ENCODE results near the gene CHAC2.

CHAC2 gene

GRCh38 chr2:53740170-53740569 lies 27.4 kb upstream of the CHAC2 start:
- TF ChIP-seq, protein P1, sequence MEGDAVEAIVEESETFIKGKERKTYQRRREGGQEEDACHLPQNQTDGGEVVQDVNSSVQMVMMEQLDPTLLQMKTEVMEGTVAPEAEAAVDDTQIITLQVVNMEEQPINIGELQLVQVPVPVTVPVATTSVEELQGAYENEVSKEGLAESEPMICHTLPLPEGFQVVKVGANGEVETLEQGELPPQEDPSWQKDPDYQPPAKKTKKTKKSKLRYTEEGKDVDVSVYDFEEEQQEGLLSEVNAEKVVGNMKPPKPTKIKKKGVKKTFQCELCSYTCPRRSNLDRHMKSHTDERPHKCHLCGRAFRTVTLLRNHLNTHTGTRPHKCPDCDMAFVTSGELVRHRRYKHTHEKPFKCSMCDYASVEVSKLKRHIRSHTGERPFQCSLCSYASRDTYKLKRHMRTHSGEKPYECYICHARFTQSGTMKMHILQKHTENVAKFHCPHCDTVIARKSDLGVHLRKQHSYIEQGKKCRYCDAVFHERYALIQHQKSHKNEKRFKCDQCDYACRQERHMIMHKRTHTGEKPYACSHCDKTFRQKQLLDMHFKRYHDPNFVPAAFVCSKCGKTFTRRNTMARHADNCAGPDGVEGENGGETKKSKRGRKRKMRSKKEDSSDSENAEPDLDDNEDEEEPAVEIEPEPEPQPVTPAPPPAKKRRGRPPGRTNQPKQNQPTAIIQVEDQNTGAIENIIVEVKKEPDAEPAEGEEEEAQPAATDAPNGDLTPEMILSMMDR (IDR thresholded peaks at IDR 0.05) = peak; percentile 40; the same call in 1 of the 2 replicates

DNA sequence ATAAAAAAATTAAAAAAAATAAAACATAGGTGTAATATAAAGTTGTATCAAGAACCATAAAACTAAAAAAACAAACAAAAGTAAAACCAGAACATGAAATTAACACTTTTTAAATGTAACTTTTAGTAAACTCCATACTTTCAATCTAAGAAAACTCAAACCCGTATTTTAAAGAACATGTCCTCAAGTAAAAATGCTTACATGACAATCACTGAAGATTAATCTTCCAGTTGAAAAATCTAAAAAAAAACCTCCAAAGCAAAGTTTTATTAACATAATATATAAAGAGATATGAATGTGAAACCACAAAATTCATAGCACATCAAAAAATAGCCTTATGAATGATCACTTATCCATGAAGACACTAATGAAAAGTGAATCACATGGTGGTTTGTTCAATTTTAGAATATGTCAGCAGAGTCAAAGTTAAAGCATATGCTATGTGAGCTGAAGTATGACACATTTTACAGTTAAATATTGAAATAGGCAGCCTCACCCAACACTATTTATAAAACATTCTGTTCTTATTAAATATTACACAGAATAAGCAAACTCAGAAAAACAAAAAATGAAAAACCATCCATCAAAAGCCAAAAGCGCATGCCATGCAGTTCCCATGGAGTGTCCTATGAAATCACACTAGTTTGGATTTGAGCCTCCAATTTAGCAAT lies 23.1 kb upstream of the CHAC2 start:
- TF ChIP-seq, protein P1 (IDR thresholded peaks at IDR 0.05) = no peak

DNA sequence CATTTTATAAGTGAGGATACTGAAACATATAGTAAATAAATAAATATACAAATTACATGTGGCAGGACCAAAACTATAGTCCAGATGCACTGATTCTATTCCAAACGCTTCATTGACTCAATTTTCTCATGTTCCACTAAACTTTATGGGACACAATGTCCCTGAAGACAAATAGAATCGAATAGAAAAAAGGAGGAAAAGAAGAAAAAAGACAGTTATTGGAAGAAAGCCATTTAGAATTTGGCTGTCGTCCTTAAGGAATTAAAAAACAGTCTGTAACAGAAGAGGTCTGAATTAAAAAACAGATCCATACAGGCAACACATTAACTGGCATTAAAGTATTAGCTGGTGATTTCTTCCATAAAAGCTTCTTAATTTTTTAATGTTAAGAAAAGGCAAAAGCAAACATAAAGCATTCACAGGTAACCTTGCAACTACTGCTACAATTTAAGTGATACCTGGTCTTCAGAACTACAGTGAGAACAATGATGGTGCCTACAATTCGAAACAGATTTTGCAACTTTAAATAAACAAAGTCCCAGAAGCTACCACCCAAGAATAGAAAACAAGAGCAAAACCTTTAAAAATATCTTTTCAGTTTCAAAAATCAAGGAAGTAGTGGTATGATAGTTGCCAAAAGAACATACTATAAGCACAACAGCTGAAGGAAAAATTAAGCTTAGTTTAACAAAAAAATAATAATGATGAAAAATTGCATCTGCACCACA lies 17.4 kb upstream of the CHAC2 start:
- TF ChIP-seq, protein P1 (IDR thresholded peaks at IDR 0.05) = no peak

GRCh38 chr2:53751728-53752127 lies 15.9 kb upstream of the CHAC2 start:
- TF ChIP-seq, protein P1 (IDR thresholded peaks at IDR 0.05) = no peak

DNA sequence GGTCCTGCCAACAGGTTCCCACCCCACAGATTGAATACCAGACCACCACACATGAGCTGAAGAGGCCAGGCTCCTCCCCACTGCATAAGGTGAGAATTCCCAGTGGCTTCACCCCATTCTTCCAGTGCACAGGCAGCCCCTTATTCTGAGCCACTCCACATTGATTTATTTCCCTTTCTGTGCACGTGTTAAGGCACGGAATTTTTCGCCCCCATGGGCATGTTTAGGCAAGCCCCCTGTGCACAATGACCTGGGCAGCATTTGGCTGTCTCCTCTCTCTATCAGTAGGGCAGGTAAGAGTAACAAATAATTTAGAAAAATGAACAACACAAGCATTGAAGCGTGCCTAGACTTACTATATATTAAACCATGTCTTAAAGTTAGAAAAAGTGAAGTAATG lies 15.2 kb upstream of the CHAC2 start:
- TF ChIP-seq, protein P1 (IDR thresholded peaks at IDR 0.05) = no peak

DNA sequence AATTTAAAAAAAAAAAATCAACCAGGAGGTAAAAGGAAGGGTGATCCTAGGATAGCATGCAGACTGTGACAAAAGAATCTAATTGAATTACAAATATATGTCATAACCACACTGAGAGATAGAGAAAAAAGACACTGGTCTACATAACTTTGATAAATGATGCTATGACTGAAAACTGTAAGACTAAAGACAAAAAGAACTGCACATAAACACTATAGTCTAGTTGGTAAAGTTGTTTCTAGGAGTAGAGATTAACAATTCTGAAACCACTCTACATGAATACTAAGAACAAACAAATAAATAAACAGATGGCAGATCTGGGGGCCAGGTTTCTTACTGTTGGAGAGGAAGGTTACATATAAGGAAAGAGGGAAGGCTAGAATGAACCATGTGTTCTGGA lies 14.6 kb upstream of the CHAC2 start:
- TF ChIP-seq, protein P1 (IDR thresholded peaks at IDR 0.05) = no peak

DNA sequence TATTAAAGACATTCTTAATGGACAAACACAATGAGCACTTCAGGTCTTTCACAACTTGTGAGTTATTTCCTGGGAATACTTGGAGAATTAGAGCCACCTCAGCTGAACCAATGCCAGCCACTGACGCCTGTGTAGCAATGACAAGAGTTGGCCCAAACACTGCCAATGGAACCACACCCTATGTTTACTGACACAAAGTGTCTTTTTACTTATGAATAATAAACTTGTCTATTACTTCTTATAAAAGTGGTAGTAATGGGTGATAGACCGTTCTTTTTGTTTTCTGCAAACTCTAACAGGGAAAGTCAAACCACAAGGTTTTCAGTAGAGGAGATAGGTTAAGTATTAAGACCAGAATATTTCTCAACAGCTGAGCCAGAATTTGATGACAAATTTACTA lies 12.5 kb upstream of the CHAC2 start:
- TF ChIP-seq, protein P1 (IDR thresholded peaks at IDR 0.05) = no peak
